GM23338 (cell line): ENCODE results near the gene SLC7A10. TPM values are rescaled to one million over a fixed set of nuclear protein-coding genes. Genes with fewer than 3 reads are reported as not detected.

ENCODE experiments used
- ATAC-seq: fragments of 200-7000 bp; cut with Tn5 transposase; 3 replicates; pipeline ENCODE4 v1.9.1; 2020
- DNase-seq: peaks from one replicate; pipeline ENCODE4 v3.0.0-alpha.2; 2015; ENCODE audit warnings: low spot score
- H2AFZ ChIP-seq: fragments of 200-600 bp; sonication (generic); 2 replicates; pipeline ENCODE4 v1.8.0; 2016; ENCODE audit warnings: antibody characterized with exemption, mild to moderate bottlenecking, moderate library complexity
- H3F3A ChIP-seq: fragments of 200-600 bp; sonication (generic); replicated peaks from 2 replicates; pipeline ENCODE4 v1.8.0; 2017; ENCODE audit warnings: antibody characterized with exemption, mixed run types, low read depth
- H3K27ac ChIP-seq: fragments of 200-600 bp; sonication (generic); 2 replicates; pipeline ENCODE4 v1.6.1; 2016; ENCODE audit warnings: low read depth
- H3K27me3 ChIP-seq: fragments of 200-600 bp; sonication (generic); 2 replicates; pipeline ENCODE4 v1.8.0; 2016; ENCODE audit warnings: mild to moderate bottlenecking, mixed run types, moderate library complexity; ENCODE audit not compliant: insufficient read depth
- H3K36me3 ChIP-seq: fragments of 200-600 bp; sonication (generic); 2 replicates; pipeline ENCODE4 v1.8.0; 2016; ENCODE audit warnings: mild to moderate bottlenecking; ENCODE audit not compliant: insufficient read depth
- H3K4me1 ChIP-seq: fragments of 200-600 bp; sonication (generic); 2 replicates; pipeline ENCODE4 v1.8.0; 2016; ENCODE audit warnings: mild to moderate bottlenecking, moderate library complexity; ENCODE audit not compliant: insufficient read depth
- H3K4me2 ChIP-seq: fragments of 200-600 bp; sonication (generic); 2 replicates; pipeline ENCODE4 v1.7.1; 2017; ENCODE audit warnings: mixed run types
- H3K4me3 ChIP-seq: fragments of 200-600 bp; sonication (generic); 2 replicates; pipeline ENCODE4 v1.6.1; 2016; ENCODE audit warnings: mixed run types
- H3K79me2 ChIP-seq: fragments of 200-600 bp; sonication (generic); replicated peaks from 2 replicates; pipeline ENCODE4 v1.8.0; 2017; ENCODE audit warnings: mild to moderate bottlenecking; ENCODE audit not compliant: insufficient read depth
- H3K9me2 ChIP-seq: fragments of 200-600 bp; sonication (generic); 2 replicates; pipeline ENCODE4 v1.8.0; 2017; ENCODE audit not compliant: insufficient read depth
- H4K20me1 ChIP-seq: fragments of 200-600 bp; sonication (generic); replicated peaks from 2 replicates; pipeline ENCODE4 v1.8.0; 2017; ENCODE audit warnings: mild to moderate bottlenecking; ENCODE audit not compliant: insufficient read depth
- H3K27ac Mint-ChIP-seq: 2 replicates; pipeline ENCODE4 v1.8.0; 2020; ENCODE audit warnings: inconsistent platforms, mild to moderate bottlenecking, moderate library complexity, mixed read lengths
- H3K27me3 Mint-ChIP-seq: 3 replicates; pipeline ENCODE4 v1.8.0; 2022; ENCODE audit warnings: low read depth, mild to moderate bottlenecking, moderate library complexity, mixed read lengths, inconsistent platforms; ENCODE audit not compliant: insufficient read depth, poor library complexity
- H3K36me3 Mint-ChIP-seq: 3 replicates; pipeline ENCODE4 v1.8.0; 2021; ENCODE audit warnings: low read depth, mild to moderate bottlenecking, inconsistent platforms, moderate library complexity, mixed read lengths
- H3K4me1 Mint-ChIP-seq: 3 replicates; pipeline ENCODE4 v1.8.0; 2020; ENCODE audit warnings: mild to moderate bottlenecking, inconsistent platforms, mixed read lengths
- H3K4me3 Mint-ChIP-seq: 3 replicates; pipeline ENCODE4 v1.8.0; 2021; ENCODE audit warnings: moderate library complexity, mild to moderate bottlenecking, inconsistent platforms, mixed read lengths
- H3K9me3 Mint-ChIP-seq: 3 replicates; pipeline ENCODE4 v1.8.0; 2020; ENCODE audit warnings: moderate library complexity, mild to moderate bottlenecking, inconsistent platforms, mixed read lengths
- CREB1 ChIP-seq: fragments of 250-450 bp; sonication (Bioruptor Pico); IDR thresholded peaks from 2 replicates; pipeline ENCODE4 v1.5.0; 2020; ENCODE audit warnings: low read depth, mild to moderate bottlenecking, moderate library complexity
- NANOG ChIP-seq: IDR thresholded peaks from 2 replicates; pipeline ENCODE4 v1.6.1; 2016; ENCODE audit warnings: antibody characterized with exemption, borderline replicate concordance
- ZNF114 ChIP-seq: fragments of 250-450 bp; sonication (Bioruptor Pico); IDR thresholded peaks from 2 replicates; pipeline ENCODE4 v1.5.0; 2020; ENCODE audit warnings: mild to moderate bottlenecking, moderate library complexity
- polyA plus RNA-seq: library from polyadenylated mRNA; unstranded; fragments of >200 nt; fragmentation: Nextera tagmentation; extraction: Ambion mirVana; gene quantifications from 2 replicates; pipeline ENCODE4 v1.2.1, GENCODE V29; 2016
- total RNA-seq: library from RNA; depleted of rRNA; stranded (reverse); fragments of >200 nt; shearing (Covaris generic); gene quantifications from 2 replicates; pipeline ENCODE4 v1.2.3, GENCODE V29; 2014
- TF ChIP-seq, protein P1 (sequence below): fragments of 250-450 bp; sonication (Bioruptor Pico); IDR thresholded peaks from 2 replicates; pipeline ENCODE4 v1.5.0; 2020; ENCODE audit warnings: mild to moderate bottlenecking, moderate library complexity
- TF ChIP-seq, protein P2 (sequence below): IDR thresholded peaks from one replicate; pipeline ENCODE4 v1.6.1; 2018; ENCODE audit warnings: antibody characterized with exemption; ENCODE audit not compliant: unreplicated experiment

Gene SLC7A10
- total and polyA plus RNA-seq, 2 experiments from 2014 or later: 3.3 to 6.3 TPM

DNA sequence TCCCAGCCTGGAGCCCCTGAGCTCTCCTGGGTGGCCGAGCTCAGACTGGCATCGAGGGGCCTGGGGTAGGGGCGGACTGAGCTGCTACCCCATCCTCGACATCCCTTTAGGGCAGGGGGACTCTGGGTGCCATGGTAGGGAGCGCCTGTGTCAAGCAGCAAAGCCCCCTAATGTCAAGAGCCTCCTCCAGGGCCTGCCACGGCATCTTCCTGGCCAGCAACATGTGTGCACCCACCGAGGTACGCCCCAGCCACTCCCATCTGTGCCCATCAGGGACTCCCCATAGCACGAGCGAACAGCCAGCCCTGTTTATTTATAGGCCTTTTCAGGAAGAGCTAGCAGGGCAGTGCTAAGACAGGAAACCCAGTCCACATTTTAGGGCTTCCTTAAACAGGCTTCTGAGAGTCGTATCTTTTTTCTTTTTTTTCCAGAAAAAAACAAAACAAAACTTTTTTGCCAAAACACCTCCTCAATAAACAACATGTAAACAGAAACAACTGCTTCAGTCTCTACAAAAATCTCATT, 17.2 kb downstream of the SLC7A10 start (continued):
- TF ChIP-seq, protein P1, sequence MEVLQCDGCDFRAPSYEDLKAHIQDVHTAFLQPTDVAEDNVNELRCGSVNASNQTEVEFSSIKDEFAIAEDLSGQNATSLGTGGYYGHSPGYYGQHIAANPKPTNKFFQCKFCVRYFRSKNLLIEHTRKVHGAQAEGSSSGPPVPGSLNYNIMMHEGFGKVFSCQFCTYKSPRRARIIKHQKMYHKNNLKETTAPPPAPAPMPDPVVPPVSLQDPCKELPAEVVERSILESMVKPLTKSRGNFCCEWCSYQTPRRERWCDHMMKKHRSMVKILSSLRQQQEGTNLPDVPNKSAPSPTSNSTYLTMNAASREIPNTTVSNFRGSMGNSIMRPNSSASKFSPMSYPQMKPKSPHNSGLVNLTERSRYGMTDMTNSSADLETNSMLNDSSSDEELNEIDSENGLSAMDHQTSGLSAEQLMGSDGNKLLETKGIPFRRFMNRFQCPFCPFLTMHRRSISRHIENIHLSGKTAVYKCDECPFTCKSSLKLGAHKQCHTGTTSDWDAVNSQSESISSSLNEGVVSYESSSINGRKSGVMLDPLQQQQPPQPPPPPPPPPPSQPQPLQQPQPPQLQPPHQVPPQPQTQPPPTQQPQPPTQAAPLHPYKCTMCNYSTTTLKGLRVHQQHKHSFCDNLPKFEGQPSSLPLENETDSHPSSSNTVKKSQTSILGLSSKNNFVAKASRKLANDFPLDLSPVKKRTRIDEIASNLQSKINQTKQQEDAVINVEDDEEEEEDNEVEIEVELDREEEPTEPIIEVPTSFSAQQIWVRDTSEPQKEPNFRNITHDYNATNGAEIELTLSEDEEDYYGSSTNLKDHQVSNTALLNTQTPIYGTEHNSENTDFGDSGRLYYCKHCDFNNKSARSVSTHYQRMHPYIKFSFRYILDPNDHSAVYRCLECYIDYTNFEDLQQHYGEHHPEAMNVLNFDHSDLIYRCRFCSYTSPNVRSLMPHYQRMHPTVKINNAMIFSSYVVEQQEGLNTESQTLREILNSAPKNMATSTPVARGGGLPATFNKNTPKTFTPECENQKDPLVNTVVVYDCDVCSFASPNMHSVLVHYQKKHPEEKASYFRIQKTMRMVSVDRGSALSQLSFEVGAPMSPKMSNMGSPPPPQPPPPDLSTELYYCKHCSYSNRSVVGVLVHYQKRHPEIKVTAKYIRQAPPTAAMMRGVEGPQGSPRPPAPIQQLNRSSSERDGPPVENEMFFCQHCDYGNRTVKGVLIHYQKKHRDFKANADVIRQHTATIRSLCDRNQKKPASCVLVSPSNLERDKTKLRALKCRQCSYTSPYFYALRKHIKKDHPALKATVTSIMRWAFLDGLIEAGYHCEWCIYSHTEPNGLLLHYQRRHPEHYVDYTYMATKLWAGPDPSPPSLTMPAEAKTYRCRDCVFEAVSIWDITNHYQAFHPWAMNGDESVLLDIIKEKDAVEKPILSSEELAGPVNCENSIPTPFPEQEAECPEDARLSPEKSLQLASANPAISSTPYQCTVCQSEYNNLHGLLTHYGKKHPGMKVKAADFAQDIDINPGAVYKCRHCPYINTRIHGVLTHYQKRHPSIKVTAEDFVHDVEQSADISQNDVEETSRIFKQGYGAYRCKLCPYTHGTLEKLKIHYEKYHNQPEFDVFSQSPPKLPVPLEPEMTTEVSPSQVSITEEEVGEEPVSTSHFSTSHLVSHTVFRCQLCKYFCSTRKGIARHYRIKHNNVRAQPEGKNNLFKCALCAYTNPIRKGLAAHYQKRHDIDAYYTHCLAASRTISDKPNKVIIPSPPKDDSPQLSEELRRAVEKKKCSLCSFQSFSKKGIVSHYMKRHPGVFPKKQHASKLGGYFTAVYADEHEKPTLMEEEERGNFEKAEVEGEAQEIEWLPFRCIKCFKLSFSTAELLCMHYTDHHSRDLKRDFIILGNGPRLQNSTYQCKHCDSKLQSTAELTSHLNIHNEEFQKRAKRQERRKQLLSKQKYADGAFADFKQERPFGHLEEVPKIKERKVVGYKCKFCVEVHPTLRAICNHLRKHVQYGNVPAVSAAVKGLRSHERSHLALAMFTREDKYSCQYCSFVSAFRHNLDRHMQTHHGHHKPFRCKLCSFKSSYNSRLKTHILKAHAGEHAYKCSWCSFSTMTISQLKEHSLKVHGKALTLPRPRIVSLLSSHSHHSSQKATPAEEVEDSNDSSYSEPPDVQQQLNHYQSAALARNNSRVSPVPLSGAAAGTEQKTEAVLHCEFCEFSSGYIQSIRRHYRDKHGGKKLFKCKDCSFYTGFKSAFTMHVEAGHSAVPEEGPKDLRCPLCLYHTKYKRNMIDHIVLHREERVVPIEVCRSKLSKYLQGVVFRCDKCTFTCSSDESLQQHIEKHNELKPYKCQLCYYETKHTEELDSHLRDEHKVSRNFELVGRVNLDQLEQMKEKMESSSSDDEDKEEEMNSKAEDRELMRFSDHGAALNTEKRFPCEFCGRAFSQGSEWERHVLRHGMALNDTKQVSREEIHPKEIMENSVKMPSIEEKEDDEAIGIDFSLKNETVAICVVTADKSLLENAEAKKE: no peak
- TF ChIP-seq ZNF114: no peak

DNA sequence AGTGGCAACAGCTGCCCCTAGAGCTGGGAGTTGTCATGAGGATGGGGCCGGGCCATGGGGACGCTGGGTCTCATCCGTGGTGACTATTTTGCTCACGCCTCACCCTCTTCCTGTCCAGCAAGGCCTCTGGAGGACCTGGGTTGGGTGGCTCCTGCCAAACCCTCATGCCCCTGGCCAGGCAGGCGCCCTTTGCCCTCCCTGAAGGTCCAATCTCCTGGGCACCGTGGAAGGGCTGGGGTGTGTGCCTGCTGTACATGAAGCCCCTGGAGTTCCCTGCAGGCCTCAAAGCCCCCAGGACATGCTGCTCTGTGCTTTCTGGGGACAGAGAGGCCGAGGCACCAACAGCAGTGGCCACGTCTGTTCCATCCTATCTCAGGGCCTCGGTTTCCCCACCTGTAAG, 17.7 kb downstream of the SLC7A10 start:
- no peaks in the 10 kb centered on the region for H3K27me3 ChIP-seq
- TF ChIP-seq ZNF114: no peak
- TF ChIP-seq, protein P2, sequence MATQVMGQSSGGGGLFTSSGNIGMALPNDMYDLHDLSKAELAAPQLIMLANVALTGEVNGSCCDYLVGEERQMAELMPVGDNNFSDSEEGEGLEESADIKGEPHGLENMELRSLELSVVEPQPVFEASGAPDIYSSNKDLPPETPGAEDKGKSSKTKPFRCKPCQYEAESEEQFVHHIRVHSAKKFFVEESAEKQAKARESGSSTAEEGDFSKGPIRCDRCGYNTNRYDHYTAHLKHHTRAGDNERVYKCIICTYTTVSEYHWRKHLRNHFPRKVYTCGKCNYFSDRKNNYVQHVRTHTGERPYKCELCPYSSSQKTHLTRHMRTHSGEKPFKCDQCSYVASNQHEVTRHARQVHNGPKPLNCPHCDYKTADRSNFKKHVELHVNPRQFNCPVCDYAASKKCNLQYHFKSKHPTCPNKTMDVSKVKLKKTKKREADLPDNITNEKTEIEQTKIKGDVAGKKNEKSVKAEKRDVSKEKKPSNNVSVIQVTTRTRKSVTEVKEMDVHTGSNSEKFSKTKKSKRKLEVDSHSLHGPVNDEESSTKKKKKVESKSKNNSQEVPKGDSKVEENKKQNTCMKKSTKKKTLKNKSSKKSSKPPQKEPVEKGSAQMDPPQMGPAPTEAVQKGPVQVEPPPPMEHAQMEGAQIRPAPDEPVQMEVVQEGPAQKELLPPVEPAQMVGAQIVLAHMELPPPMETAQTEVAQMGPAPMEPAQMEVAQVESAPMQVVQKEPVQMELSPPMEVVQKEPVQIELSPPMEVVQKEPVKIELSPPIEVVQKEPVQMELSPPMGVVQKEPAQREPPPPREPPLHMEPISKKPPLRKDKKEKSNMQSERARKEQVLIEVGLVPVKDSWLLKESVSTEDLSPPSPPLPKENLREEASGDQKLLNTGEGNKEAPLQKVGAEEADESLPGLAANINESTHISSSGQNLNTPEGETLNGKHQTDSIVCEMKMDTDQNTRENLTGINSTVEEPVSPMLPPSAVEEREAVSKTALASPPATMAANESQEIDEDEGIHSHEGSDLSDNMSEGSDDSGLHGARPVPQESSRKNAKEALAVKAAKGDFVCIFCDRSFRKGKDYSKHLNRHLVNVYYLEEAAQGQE: no peak
- no peak for TF ChIP-seq CREB1 (CRISPR knock-in tag)
- TF ChIP-seq NANOG: no peak
- H3K79me2 ChIP-seq: no peaks in the 10 kb centered on the region
- H3K4me2 ChIP-seq: no peak overlapping the region
- H3K9me2 ChIP-seq: no peaks in the 10 kb centered on the region
- Mint-ChIP-seq H3K27ac (no peak overlapping the region), H3K36me3 (peaks cover 4% of the 10 kb centered on the region), H3K27me3 (peaks cover 8% of the 10 kb centered on the region), H3K4me3 (no peak overlapping the region), H3K9me3 (no peaks in the 10 kb centered on the region), H3K4me1 (no peaks in the 10 kb centered on the region)
- no peaks in the 10 kb centered on the region for H3F3A ChIP-seq
- DNase-seq: no peak
- no peak overlapping the region for H3K4me3 ChIP-seq
- H2AFZ ChIP-seq: no peak overlapping the region
- no peak overlapping the region for H3K27ac ChIP-seq
- no peaks in the 10 kb centered on the region for H3K4me1 ChIP-seq
- H3K36me3 ChIP-seq: no peaks in the 10 kb centered on the region
- no peaks in the 10 kb centered on the region for H4K20me1 ChIP-seq
- ATAC-seq: no peak
